ENCODE data around the gene PFN4. TPM values are rescaled to one million over a fixed set of nuclear protein-coding genes. Genes with fewer than 3 reads are reported as not detected.

PFN4 gene
- total RNA-seq, 1 donor from 2014 or later, result 1.3 TPM

- TF ChIP-seq CTCF (IDR thresholded peaks at IDR 0.05; ENCODE audit: unreplicated experiment), result no peak
- Mint-ChIP-seq H3K36me3 (peaks cover 5% of the 10 kb centered on the region), H3K4me3 (no peak overlapping the region), H3K27ac (no peak overlapping the region), H3K4me1 (no peaks in the 10 kb centered on the region), H3K27me3 (ENCODE audit: low read depth) (no peaks in the 10 kb centered on the region), H3K9me3 (no peaks in the 10 kb centered on the region)
- no peak for DNase-seq (ENCODE audit: low spot score in 2 of 2, unreplicated experiment in 2 of 2)
Observed at GRCh38 chr2:24065341-24065740, 57.8 kb downstream of the PFN4 start.

Other genes with a start within 250 kb of the PFN4 start
- gene ATAD2B, start 196.2 kb downstream of the PFN4 start, total RNA-seq, result 31.3 to 35.6 TPM (median 35.3 TPM) in 3 replicates
- gene UBXN2A, start 182.9 kb downstream of the PFN4 start, total RNA-seq, result 21.0 to 23.0 TPM (median 22.1 TPM) in 3 replicates
- 0.16 to 0.84 TPM (median 0.31 TPM) in 3 replicates for gene MFSD2B, start 113.2 kb downstream of the PFN4 start, total RNA-seq
- gene WDCP, start 75.9 kb downstream of the PFN4 start, total RNA-seq, result 16.0 to 21.0 TPM (median 17.9 TPM) in 3 replicates
- gene FKBP1B, start 73.6 kb downstream of the PFN4 start, total RNA-seq, result 14.6 to 18.0 TPM (median 16.9 TPM) in 3 replicates
- gene SF3B6, start 47.0 kb downstream of the PFN4 start, total RNA-seq, result 85.3 to 93.9 TPM (median 88.5 TPM) in 3 replicates
- 40.2 to 43.8 TPM (median 41.4 TPM) in 3 replicates for gene TP53I3, start 38.5 kb downstream of the PFN4 start, total RNA-seq
- 32.9 to 38.0 TPM (median 33.0 TPM) in 3 replicates for gene FAM228B, start 135 bp upstream of the PFN4 start, total RNA-seq
- 1.1 to 1.4 TPM (median 1.4 TPM) in 3 replicates for gene FAM228A, start 51.7 kb upstream of the PFN4 start, total RNA-seq
- gene ITSN2, start 237.2 kb upstream of the PFN4 start, total RNA-seq, result 19.6 to 21.7 TPM (median 21.6 TPM) in 3 replicates